ENCODE measurements around the gene MRPL45.
"Not testable (repeated sequence)": the region's sequence is repeated elsewhere in the genome, so short reads cannot be mapped to it uniquely, and the experiment has no call there.

MRPL45 gene

DNA sequence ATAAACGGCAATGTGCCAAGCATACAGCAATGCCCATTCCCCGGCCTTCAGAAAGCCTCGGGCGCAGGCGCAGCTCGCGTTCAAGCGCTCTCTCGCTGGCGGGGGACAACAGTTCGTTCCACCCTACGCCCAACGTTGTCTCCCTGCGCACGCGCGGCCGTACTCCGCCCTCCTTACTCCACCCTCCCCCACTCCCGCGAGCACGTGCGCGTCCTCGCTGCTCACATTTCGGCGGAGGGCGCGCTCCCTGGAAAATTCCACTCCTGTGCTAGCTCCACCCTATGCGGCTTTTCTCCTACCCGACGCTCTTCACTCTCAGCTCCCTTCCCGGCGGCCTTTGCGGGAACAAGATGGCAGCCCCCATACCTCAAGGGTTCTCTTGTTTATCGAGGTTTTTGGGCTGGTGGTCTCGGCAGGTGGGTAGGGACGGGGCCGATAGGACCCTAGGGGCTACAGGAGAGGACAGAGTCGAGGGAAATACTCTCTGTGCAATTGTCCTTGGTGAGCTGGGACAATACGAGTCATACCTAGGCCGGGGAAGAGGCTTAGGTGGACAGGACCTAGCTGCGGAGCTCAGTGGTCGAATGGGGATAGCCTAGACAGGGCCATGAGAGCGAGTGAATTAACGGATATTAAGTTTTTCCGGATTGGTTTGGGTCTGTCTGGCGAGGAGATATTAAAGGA is at the start of gene MRPL45:
TSS of gene MRPL45 (plus strand) at position 335 of the 684 bp plus-strand sequence. CDS start at position 351, 16 bp downstream.
- peak; percentile 98 for DNase-seq

DNA sequence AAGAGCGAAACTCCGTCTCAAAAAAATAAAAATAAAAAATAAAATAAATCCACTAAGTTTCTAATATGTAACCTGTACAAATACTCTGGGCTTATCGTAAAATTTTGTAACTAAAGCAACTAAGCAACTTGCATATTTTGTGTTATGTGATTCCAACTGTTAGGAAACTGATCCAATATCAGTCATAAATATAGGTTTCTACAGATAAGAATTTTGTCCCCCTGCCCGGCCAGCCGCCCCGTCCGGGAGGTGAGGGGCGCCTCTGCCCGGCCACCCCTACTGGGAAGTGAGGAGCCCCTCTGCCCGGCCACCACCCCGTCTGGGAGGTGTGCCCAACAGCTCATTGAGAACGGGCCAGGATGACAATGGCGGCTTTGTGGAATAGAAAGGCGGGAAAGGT is 43.8 kb upstream of the MRPL45 start:
- not testable (repeated sequence) for DNase-seq

DNA sequence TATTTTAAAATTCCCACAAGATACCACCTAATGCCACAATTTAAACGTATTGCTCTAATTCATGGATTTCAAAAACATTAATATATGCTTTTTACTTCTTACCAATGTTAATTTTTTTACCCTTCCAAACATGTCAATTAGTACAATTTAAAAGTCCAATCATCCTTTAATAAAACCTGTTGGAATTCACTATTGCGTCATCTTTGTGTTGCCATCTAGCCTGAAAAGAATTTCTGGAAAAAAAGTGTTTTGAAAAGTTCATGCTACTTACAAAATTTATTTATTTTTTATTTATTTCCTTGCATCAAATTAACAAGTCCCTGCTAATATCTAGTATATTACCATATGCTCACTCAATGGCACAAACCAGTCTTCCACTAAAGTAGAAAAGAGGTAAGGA is 42.6 kb upstream of the MRPL45 start:
- DNase-seq: not testable (repeated sequence)

DNA sequence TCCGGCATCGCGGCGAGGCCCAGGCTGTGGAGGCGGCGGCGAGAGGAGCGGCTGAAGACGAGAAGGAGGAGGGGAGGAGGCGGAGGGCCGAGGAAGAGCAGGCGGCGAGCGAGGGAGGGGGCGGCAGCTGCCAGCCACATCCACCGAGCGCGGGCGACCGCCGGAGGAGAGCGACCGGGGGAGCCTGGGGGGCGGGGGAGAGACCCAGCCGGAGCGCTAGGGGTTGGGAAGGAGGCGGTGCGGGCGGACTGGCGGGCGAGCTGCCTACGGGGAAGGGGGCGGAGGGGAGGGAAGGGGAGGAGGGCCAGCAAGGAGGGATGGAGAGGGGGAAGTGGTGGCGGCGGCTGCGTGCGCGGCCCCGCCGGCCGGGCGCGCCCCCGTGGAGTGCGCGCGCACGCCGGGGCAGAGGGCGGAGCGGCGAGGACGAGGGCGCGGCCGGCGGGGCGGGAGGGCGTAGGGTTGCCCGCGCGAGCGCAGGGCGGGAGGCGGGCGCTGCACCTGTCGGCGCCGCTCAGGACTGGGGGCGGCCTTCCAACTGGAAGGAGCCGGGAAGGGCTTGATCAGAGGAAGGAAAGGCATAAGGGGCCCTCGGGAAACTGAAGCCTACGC is 39.9 kb upstream of the MRPL45 start:
- DNase-seq: peak; percentile 92

DNA sequence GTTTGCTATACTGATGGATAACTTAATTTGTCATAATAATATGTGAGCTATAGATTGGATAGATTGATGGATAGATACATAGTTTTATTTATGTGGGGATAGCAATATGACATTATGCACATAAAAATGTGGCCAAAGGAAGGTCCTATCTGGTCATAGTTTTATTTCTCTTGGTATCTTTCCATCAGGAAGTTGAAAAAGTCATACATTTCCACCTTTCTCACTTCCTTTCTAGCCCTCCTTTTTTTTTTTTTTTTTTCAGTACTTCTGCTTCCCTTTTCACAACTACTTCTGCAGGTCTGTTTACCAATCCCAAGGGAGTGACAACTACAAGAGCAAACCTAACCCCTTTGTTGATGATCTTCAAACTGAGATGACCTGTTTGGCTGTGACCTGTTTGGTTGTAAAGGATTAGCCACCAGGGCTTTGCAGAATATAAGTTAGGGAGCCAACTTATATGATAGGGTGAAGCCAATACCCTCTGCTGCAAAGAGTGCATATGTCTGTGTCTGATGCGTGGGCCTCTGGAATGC is 30.9 kb upstream of the MRPL45 start:
- not testable (repeated sequence) for DNase-seq

DNA sequence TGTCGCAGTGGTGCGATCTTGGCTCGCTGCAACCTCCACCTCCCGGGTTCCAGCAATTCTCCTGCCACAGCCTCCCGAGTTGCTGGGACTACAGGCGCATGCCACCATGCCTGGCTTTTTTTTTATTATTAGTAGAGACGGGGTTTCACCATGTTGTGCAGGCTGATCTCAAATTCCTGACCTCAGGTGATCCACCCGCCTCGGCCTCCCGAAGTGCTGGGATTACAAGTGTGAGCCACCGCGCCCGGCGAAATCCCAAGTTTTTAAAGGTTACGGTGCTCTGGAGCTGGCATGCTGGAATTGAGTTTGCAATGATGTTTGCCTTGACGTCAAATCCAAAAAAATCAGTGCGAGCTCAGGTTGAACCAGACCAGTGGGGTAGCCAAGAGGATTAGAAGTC is 30.4 kb upstream of the MRPL45 start:
- not testable (repeated sequence) for DNase-seq

DNA sequence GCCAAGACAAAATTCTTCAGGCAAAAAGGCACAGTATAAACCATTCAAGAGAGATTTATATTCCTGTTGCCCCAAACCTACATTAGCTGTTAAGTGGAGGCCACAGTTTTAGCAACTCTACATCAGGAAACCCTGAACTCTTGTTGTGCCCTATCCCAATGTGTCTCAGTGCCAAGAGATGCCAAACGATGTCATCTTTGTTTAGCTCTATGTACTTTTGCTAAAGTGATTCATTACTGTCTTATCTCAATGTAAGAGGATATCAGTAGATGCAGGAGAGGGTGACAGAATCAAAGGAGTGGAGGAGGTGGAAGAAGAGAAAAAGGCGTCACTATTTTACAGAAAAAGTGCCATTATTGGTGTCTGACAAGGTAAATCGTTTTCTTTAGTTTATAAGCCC is 28.8 kb upstream of the MRPL45 start:
- not testable (repeated sequence) for DNase-seq

DNA sequence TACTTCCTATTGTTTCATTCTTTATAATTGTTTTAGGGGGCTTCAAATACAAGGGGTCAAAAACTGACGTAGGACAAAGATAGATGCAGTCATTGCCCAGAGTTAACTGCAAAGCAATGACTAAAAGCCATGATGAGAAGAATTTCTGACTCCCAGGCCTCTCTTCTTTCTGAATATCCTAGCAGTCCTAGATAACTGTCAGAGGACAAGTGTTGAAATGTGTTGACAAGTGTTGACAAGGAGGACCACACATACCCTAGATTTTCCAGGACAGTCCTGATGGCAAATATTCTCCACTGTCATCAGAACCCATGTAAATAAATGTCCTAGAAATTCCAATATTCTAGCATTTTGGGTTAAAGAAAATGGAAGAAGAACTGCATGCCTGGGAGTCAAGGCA is 27.9 kb upstream of the MRPL45 start:
- not testable (repeated sequence) for DNase-seq

DNA sequence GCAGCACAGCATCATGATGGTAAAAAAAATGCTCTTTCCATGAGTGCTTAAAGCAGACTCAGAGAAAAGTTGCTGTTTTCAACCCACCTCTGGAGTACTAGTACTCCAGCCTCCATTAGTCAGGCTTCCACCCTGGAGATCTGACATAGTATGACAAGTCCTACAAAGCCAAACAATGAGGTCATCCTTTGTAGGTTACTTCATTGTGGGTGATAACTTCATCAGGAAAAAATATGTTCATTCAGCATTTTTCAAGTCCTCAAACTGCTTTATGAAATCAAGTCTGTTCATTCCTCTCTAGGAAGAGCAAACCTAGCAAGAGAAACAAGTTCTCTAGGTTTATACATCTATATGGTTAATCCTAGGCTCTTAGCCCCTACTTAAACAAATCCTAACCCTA is 27.4 kb upstream of the MRPL45 start:
- not testable (repeated sequence) for DNase-seq

DNA sequence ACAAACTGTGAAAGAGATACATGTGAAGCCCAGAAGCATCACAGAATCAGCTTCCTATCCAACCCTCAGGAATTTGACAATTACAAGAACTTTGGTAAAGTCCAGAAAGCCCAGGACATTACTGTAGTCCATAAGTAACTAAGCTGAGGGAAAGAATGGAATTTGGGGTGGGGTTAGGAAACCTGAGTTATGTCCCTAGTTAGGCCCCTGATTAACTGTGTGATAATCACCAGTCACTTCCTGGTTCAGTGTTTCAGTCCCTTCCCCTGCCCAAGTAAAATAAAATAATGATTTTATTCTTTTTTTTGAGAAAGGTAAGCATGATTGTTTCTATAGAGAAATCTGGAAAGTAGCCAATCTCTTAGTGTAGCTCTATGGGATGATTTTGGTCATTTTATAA is 11.0 kb upstream of the MRPL45 start:
- not testable (repeated sequence) for DNase-seq

DNA sequence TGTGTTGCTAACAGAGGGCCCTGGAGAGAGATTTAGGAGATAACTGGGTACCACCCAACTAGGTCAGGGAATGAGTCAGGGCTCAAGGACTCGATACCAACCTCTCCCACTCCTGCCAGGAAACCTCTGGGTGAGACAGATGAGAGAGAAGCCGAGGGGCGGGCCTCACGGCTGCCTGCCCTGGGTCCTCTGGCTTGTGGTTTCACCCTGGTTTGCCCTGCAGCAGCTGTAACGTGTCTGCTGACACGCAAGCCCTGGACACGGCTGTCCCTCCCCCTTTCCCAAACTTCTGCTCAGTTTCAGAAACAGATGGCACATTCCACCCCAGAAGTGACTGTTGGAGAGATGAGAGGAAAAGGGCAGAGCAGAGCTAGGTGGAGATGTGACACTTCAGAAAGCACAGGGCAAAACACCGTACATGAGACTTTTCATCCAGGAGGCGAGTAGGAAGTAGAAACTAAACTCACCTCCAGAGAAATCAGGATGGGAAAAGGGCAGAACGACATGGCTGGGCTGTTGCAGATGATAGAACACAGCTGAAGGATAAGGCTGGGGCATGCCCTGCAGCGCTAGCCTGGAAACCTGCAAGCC is 10.4 kb upstream of the MRPL45 start:
- peak; percentile 51 for DNase-seq

DNA sequence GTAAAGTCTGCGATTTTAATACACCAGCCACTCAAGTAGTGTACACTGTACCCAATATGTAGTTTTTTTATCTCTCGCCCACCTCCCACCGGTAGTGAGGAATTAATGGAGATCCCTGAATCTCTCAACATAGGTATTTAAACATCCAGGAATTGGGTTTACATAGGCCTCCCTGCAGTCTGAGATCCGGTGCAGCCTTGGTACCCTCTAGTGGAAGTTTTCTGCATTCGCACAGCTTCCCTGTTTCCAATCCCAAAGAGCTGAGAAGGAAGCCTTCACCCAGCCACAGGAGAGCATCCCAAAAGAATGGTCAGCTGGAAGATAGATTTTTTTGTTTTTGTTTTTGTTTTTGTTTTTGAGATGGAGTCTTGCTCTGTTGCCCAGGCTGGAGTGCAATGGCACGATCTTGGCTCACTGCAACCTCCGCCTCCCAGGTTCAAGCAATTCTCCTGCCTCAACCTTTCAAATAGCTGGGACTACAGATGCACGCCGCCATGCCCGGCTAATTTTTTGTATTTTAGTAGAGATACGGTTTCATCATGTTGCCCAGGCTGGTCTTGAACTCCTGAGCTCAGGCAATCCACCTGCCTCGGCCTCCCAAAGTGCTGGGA is 8.6 kb upstream of the MRPL45 start:
- DNase-seq: not testable (repeated sequence)

DNA sequence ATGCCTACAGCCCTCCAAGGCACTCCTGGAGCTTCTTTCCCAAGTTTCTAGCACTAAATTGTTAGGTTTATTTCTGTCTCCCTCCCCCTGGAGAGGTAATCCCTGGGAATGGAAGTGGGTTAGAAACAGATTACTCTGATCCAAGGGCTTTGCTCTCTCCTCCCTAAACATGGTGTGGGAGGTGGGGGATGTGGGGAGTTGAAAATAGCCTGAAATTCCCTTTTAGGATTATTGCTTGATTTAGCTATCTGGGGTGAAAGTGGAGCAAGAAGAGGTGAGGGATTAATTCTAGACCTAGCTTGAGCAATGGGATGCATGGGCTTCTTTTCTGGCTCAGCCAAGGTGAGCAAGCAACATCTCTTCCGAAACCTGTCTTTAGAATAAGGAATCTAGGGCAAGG is 7.2 kb upstream of the MRPL45 start:
- not testable (repeated sequence) for DNase-seq

DNA sequence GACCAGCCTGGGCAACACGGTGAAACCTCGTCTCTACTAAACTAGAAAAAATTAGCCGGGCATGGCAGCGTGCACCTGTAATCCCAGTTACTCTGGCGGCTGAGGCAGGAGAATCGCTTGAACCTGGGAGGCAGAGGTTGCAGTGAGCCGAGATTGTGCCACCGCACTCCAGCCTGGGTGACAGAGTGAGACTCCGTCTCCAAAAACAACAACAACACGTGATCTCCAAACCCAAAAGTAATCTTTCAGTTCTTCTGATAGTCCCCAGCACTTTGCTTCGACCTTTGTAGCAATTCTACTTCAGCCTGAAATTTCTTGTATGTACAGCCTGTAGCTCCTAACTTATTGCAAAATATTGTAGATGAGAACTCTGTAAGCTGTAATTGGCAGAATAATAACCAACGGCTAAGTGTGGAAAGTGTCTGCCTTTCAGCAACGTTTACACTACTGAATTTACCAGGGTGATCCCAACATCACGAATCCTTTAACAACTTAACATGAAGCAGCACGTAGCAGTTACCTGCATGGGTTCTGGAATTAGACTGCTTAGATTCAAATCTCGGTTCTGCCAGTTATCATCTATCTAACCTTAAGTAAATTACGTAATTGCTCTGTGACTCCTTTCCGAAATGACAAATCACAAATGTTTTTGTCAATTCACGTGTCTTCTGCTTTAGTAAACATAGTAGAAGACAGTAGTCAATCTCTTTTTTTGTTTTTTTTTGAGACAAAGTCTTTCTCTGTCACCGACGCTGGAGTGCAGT is 1.2 kb upstream of the MRPL45 start:
- not testable (repeated sequence) for DNase-seq

DNA sequence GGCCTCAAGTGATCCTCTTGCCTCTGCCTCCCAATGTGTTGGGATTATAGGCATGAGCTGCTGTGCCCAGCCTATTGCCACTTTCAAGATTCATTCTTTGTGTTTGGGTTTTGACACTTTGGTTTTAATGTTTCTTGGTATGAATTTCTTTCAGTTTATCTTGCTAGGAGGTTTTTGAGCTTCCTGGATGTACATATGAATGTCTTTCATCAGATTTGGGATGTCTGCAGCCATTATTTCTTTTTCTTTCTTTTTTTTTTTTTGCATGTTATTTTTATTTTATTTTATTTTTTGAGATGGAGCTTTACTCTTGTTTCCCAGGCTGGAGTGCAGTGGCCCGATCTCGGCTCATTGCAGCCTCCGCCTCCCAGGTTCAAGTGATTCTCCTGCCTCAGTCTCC is 18.5 kb downstream of the MRPL45 start:
- peak; percentile 42 for DNase-seq

DNA sequence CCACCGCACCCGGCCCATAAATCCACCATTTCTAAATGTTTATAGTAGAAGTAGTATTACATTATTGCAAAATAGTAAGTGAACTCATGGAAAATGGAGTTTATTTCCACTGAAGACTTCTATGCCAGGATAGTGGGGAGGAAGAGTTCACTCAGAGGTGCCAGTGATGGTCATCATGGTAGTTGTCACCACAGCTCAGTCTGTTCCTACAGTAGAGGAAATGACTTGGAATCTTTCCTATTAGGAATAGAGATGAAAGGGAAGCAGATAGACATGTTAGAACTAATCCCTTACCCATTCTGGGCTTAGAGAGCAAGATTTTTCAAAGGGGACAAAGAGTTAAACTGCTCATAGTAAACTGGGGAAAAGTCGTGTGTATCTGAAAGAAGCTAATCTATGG is 20.1 kb downstream of the MRPL45 start:
- DNase-seq: no peak

DNA sequence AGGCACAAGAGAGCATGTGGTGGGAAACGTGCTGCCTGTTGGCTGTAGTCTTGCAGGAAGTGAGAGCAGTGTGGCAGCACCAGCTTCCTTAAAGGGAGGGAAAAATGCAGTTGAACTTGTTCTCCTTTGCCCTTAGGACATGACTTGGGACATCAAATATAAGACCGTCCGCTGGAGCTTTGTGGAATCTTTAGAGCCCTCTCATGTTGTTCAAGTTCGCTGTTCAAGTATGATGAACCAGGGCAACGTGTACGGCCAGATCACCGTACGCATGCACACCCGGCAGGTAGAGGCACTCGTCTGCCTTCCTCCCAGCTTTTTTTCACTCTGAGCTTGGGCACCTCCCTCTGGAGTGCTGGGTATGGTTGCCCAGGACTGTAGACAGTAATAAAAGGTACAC is 23.5 kb downstream of the MRPL45 start:
- DNase-seq: no peak

DNA sequence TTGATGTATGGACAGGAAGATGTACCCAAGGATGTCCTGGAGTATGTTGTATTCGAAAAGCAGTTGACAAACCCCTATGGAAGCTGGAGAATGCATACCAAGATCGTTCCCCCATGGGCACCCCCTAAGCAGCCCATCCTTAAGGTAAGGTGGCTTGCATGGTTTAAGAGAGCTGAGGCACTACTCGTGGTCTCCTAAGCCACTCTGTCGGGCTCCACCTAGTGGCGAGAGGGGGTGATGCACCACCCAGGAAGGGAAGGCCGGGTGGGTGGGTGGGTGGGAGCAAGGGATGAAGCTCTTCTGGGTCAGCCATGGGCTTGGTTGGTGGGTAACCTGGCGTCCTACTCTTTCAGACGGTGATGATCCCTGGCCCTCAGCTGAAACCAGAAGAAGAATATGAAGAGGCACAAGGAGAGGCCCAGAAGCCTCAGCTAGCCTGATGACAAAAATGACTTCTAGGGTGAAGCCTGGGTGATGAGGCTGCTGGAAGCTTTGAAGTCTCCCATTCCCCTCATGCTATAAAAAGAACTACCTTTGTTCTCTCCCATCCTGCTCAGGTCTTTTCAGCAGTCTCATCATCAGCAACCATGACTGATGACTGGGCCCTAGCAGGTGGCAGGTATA is 25.3 kb downstream of the MRPL45 start:
- DNase-seq: peak; percentile 79

DNA sequence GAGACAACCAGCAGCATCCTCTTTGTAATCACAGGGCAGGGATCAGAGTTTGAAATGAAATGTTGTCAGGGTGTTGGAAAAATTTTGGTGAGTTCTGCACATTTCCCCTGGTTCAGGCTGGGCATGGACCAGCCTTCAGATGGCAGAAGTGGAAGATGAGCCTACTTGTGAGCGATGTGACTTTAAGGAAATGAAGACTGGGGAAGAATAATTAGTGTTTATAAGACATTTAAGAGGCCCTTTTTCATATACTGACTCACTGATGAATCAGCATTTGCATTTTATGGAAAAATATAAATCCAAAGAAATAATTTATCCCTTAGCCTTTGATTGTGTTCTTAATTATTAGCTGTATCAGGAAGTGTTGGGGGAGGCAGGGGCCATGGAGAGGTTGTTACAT is 25.9 kb downstream of the MRPL45 start:
- no peak for DNase-seq

DNA sequence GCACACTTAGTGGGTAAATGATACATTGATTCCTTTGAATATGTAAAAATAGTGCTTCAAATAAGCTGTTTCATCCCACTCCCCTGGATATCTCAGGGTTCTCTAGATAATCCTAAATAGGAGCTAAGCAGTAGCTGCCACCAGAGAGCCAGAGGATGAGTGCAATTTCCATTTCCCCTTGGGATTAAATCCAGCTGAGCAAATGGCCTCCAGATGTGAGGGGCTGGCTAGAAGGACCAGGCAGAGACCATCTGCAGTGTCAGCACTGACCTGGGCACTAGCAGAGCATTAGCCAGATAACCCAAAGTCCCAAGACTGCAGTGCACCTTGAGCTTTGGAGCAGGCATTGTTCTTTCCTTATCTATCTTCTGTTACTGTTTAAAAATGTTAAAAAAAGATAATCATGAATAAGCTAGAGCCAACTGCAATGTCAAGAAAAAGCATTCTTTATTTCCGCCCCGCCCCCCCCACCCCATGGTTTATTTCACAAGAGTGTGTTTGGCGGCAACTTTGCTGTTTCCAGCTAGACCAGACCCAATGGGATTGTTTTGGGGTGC is 27.3 kb downstream of the MRPL45 start:
- no peak for DNase-seq

DNA sequence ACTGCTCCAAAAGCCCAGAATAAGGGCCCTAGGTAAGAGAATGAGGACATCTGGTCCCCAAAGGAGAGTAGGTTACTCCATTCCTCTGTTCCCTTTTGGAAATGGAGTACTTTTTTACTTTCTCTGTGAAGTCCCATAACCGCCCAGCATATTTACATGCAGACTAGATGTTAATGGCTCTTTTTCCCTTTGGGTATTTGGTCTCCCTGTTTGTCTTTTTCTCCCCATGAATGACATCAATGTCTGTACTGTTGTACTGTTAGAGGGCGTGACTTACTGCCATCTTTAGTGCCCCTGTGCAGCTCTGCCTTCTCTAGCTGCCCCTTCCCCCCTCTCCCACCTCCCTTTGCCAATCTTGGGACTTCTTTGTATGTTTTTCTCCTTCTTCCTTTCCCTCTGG is 27.8 kb downstream of the MRPL45 start:
- DNase-seq: no peak
